Measurements from ENCODE around the gene SND1.

DNA sequence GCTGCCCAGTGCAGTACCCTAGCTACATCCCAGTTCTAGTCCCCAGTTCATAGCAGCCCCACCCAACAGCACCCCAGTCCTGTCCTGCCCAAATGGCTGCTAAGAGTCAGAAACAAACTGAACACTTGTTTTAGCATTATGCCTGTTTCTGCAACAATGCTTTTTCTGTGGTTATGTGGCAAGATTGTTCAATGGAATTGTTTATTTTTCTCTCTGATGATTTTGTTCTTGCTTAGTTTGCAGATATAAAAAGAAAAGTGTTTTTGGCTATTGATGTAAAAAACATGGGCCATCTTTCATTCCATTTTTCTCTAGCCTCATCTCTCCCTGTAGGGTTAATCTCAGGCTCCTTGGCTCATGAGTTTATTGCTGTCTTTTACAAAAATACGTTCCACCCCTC is 336.8 kb downstream of the SND1 start:
- TF ChIP-seq EZH2 (IDR thresholded peaks at IDR 0.05) (no peak), POLR2AphosphoS5 (IDR thresholded peaks at IDR 0.05; ENCODE audit: borderline replicate concordance, low read depth, low read length) (no peak), FOXP2 (optimal IDR thresholded peaks at IDR 0.05; ENCODE audit: control extremely low read depth, extremely low read length, insufficient read depth) (no peak)
